Kidney epithelial cell (primary cell): ENCODE measurements around the gene ADAM19. TPM values are rescaled to one million over a fixed set of nuclear protein-coding genes. Genes with fewer than 3 reads are reported as not detected.
A peak's percentile ranks its signal among the peaks of the same experiment; 100 is the strongest.

Experiments
- DNase-seq: peaks from one replicate; pipeline ENCODE4 v3.0.0-alpha.2; 2010; ENCODE audit warnings: low read depth
- H3K27me3 ChIP-seq: 2 replicates; pipeline ENCODE4 v1.6.0; 2011; ENCODE audit warnings: low read length; ENCODE audit not compliant: control insufficient read depth, insufficient read depth
- H3K36me3 ChIP-seq: 2 replicates; pipeline ENCODE4 v1.5.1; 2011; ENCODE audit warnings: low read length; ENCODE audit not compliant: control insufficient read depth, insufficient read depth
- H3K4me3 ChIP-seq: 2 replicates; pipeline ENCODE4 v1.5.1; 2011; ENCODE audit warnings: low read depth, mild to moderate bottlenecking, control low read depth, low read length
- total RNA-seq: library from RNA; depleted of rRNA; stranded (reverse); fragments of >200 nt; gene quantifications from 2 replicates; pipeline ENCODE4 v1.2.3, GENCODE V29; 2015
- TF ChIP-seq, protein P1 (sequence below): IDR thresholded peaks from 2 replicates; pipeline ENCODE4 v1.5.1; 2011; ENCODE audit warnings: mild to moderate bottlenecking, moderate library complexity, low read length, control low read depth, inconsistent platforms; ENCODE audit not compliant: insufficient read depth, poor library complexity, severe bottlenecking

Gene ADAM19
- total RNA-seq: 61.0 and 75.2 TPM in 2 replicates

- Histone ChIP-seq H3K4me3 (peak within 1 kb of the TSS; percentile 69), H3K27me3 (no peaks in the 10 kb centered on the region), H3K36me3 (no peaks in the 10 kb centered on the region)
- DNase-seq: no peak
- TF ChIP-seq, protein P1, sequence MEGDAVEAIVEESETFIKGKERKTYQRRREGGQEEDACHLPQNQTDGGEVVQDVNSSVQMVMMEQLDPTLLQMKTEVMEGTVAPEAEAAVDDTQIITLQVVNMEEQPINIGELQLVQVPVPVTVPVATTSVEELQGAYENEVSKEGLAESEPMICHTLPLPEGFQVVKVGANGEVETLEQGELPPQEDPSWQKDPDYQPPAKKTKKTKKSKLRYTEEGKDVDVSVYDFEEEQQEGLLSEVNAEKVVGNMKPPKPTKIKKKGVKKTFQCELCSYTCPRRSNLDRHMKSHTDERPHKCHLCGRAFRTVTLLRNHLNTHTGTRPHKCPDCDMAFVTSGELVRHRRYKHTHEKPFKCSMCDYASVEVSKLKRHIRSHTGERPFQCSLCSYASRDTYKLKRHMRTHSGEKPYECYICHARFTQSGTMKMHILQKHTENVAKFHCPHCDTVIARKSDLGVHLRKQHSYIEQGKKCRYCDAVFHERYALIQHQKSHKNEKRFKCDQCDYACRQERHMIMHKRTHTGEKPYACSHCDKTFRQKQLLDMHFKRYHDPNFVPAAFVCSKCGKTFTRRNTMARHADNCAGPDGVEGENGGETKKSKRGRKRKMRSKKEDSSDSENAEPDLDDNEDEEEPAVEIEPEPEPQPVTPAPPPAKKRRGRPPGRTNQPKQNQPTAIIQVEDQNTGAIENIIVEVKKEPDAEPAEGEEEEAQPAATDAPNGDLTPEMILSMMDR: no peak
Measured at GRCh38 chr5:157575381-157576020, at the start of gene ADAM19. TSS of gene ADAM19 (minus strand) at chr5:157575775. CDS start at chr5:157575696, 79 bp downstream.

DNA sequence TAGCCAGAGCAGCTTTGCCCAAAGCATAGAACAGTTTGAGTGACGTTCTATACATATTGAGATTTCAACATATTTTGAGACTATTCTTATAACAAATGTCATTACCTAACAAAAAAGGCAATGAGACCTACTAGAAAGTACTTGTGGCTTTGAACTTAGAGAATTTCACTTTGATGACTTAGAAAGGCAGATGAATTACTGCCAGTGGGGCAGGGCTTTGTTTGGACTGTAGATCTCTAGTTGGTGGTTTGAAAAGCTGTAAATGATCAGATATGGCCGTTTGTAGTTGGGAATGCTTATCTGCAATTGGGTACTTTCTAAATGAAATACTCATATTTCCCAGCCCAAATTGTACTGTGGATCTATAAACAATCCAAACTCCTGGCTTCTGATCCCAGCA, 48.6 kb upstream of the ADAM19 start:
- DNase-seq: no peak
- H3K36me3 ChIP-seq: no peaks in the 10 kb centered on the region
- H3K4me3 ChIP-seq: no peak overlapping the region
- TF ChIP-seq, protein P1: no peak
- no peaks in the 10 kb centered on the region for H3K27me3 ChIP-seq

DNA sequence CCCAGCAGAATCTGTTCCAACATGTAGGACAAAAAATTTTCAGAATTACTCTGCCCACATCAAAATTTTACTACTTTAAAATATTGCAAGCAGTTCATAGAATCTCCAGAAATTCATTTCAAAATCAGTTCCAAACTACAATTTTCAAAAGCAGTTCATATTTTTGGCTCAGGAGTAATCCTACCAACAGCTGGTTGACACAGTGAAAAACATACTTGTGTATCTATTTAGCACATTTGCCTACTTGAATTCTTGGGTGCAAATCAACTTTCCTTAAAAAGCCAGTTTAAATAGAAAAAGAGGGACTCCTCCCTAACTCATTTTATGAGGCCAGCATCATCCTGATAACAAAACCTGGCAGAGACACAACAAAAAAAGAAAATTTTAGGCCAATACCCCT, 45.2 kb upstream of the ADAM19 start:
- no peaks in the 10 kb centered on the region for H3K27me3 ChIP-seq
- TF ChIP-seq, protein P1: no peak
- H3K4me3 ChIP-seq: no peak overlapping the region

GRCh38 chr5:157618191-157618765, 42.7 kb upstream of the ADAM19 start:
- no peak for DNase-seq
- Histone ChIP-seq H3K27me3 (no peaks in the 10 kb centered on the region), H3K4me3 (no peak overlapping the region), H3K36me3 (no peaks in the 10 kb centered on the region)
- TF ChIP-seq, protein P1: no peak

More for the DNA sequence above, 45.2 kb upstream of the ADAM19 start:
- DNase-seq: no peak
- no peaks in the 10 kb centered on the region for H3K36me3 ChIP-seq

DNA sequence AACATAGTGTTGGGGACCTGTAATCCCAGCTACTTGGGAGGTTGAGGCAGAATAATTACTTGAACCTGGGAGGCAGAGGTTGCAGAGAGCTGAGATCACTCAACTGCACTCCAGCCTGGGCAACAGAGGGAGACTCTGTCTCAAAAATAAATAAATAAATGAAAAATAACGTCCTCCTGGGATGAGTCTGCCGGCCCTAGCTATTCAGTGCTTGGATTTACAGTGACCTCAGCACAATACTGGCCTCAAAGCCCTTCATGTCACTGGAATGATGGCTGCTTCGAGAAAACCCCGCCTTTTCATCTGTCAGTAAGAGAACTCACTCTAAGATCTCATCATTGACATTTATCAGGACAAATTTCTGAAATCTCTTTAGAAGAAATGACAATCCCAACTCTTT, 41.2 kb upstream of the ADAM19 start:
- no peak for DNase-seq
- Histone ChIP-seq H3K27me3 (no peaks in the 10 kb centered on the region), H3K4me3 (no peak overlapping the region), H3K36me3 (no peaks in the 10 kb centered on the region)
- TF ChIP-seq, protein P1: no peak
